Prostate gland (tissue), 2 donors: ENCODE results near the gene MAP3K6. TPM values are rescaled to one million over a fixed set of nuclear protein-coding genes. Genes with fewer than 3 reads are reported as not detected.
A peak's percentile ranks its signal among the peaks of the same experiment; 100 is the strongest.

Experiments
- DNase-seq: peaks from one replicate; pipeline ENCODE4 v3.0.0-alpha.2; 2019; ENCODE audit warnings: low spot score
- H3K27ac ChIP-seq, 2 donors: fragments of 200-600 bp; sonication (generic); 2 replicates each; pipeline ENCODE4 v1.5.1; 2017 to 2019
- H3K27me3 ChIP-seq: fragments of 200-600 bp; sonication (generic); replicated peaks from 2 replicates; pipeline ENCODE4 v1.5.1; 2019; ENCODE audit not compliant: insufficient read depth
- H3K36me3 ChIP-seq, 2 donors: fragments of 200-600 bp; sonication (generic); 1 replicate in 1 of 2; 2 replicates in 1 of 2; pipeline versions ENCODE4 v1.5.1 to v1.8.1; 2017 to 2019
- H3K4me1 ChIP-seq: fragments of 200-600 bp; sonication (generic); replicated peaks from 2 replicates; pipeline ENCODE4 v1.5.1; 2019
- H3K4me3 ChIP-seq, 2 donors: fragments of 200-600 bp; sonication (generic); 2 replicates each; pipeline ENCODE4 v1.5.1; 2017 to 2019
- H3K9me3 ChIP-seq: fragments of 200-600 bp; sonication (generic); 2 replicates; pipeline ENCODE4 v1.5.1; 2017
- CTCF ChIP-seq, 4 experiments: fragments of 200-600 bp in 2 of 4; fragments of 450-650 bp in 2 of 4; sonication (generic) in 2 of 4; IDR thresholded peaks; 1 replicate in 3 of 4; 2 replicates in 1 of 4; pipeline ENCODE4 v1.5.1; 2016 to 2019; ENCODE audit warnings: antibody characterized with exemption in 4 of 4, mild to moderate bottlenecking in 2 of 4, moderate library complexity in 2 of 4
- POLR2A ChIP-seq: fragments of 450-650 bp; IDR thresholded peaks from one replicate; pipeline ENCODE4 v1.6.1; 2016; ENCODE audit warnings: antibody characterized with exemption, mild to moderate bottlenecking
- POLR2AphosphoS5 ChIP-seq: sonication (generic); formaldehyde crosslinking; IDR thresholded peaks from one replicate; pipeline ENCODE4 v1.6.1; 2017; ENCODE audit warnings: antibody characterized with exemption
- WGBS: methylation state at CpG from one replicate; pipeline ENCODE4 v1.1.5; 2018; 5-methylcytosine and 5-hydroxymethylcytosine counted together
- intact Hi-C: fragments of 100-400 bp; cut with DNase I; formaldehyde crosslinking; loops from one replicate; pipeline ENCODE4 v1.14.2; 2022
- total RNA-seq, 2 donors: library from RNA; depleted of rRNA; stranded (reverse); fragments of >200 nt; gene quantifications; one replicate each; pipeline ENCODE4 v1.1.0, GENCODE V29; 2016

The MAP3K6 gene
- total RNA-seq, 2 donors from 2014 or later, result 38.6 to 60.7 TPM

- H3K4me3 ChIP-seq, result no peak overlapping the region
- WGBS, result 72% methylated on average over 3 of the region's 3 CpGs
- TF ChIP-seq POLR2AphosphoS5, result no peak
- TF ChIP-seq CTCF (IDR thresholded peaks at IDR 0.05), result no peak
- TF ChIP-seq POLR2A, result no peak
- no peak overlapping the region for H3K27ac ChIP-seq
- peaks cover 0 to 11% of the 10 kb centered on the region in 2 donors for H3K36me3 ChIP-seq
- no peaks in the 10 kb centered on the region for H3K27me3 ChIP-seq
- intact Hi-C loops, result loop anchor here (10.0 kb wide), 1 partner anchor 49 kb away; no protein-coding TSS in a partner anchor
- peaks cover 5% of the 10 kb centered on the region for H3K4me1 ChIP-seq
- no peak for DNase-seq
- no peaks in the 10 kb centered on the region for H3K9me3 ChIP-seq
Measured at GRCh38 chr1:27353629-27354028, 13.1 kb downstream of the MAP3K6 start.

- no peak for TF ChIP-seq POLR2AphosphoS5
- TF ChIP-seq POLR2A, result no peak
- no peak for TF ChIP-seq CTCF (IDR thresholded peaks at IDR 0.05)
- Histone ChIP-seq H3K27me3 (no peaks in the 10 kb centered on the region), H3K4me3 (no peak overlapping the region), H3K27ac (no peak overlapping the region), H3K36me3 (peaks cover 0 to 6% of the 10 kb centered on the region in 2 donors), H3K9me3 (no peaks in the 10 kb centered on the region), H3K4me1 (peaks cover 5% of the 10 kb centered on the region)
- WGBS, result 88% methylated on average over 11 of the region's 13 CpGs
- DNase-seq, result no peak
- intact Hi-C loops, result loop anchor here (10.0 kb wide), 1 partner anchor 48 kb away; no protein-coding TSS in a partner anchor
Measured at GRCh38 chr1:27353166-27353565, 13.6 kb downstream of the MAP3K6 start.

GRCh38 chr1:27351541-27352107 lies 15.1 kb downstream of the MAP3K6 start:
- no peak overlapping the region for H3K4me3 ChIP-seq

GRCh38 chr1:27350663-27351540 lies 15.9 kb downstream of the MAP3K6 start:
- intact Hi-C loops, result loop anchor here (10.0 kb wide), 1 partner anchor 46 kb away; no protein-coding TSS in a partner anchor
- H3K27me3 ChIP-seq, result no peaks in the 10 kb centered on the region
- H3K9me3 ChIP-seq, result no peaks in the 10 kb centered on the region
- peaks cover 5% of the 10 kb centered on the region for H3K4me1 ChIP-seq
- peaks cover 0 to 6% of the 10 kb centered on the region in 2 donors for H3K36me3 ChIP-seq
- H3K27ac ChIP-seq, result peak overlapping the region in 1 of 2 donors; percentile 80
- no peak overlapping the region for H3K4me3 ChIP-seq
- DNase-seq, result no peak
- TF ChIP-seq CTCF (IDR thresholded peaks at IDR 0.05), result no peak
- TF ChIP-seq POLR2AphosphoS5, result no peak
- TF ChIP-seq POLR2A, result no peak
- 56% methylated on average over 51 of the region's 62 CpGs for WGBS

More at GRCh38 chr1:27351541-27352107, 15.1 kb downstream of the MAP3K6 start:
- Histone ChIP-seq H3K27ac (no peak overlapping the region), H3K27me3 (no peaks in the 10 kb centered on the region), H3K4me1 (peaks cover 5% of the 10 kb centered on the region), H3K36me3 (peaks cover 0 to 6% of the 10 kb centered on the region in 2 donors), H3K9me3 (no peaks in the 10 kb centered on the region)
- intact Hi-C loops, result loop anchor here (10.0 kb wide), 1 partner anchor 47 kb away; no protein-coding TSS in a partner anchor
- 63% methylated on average over 8 of the region's 8 CpGs for WGBS
- TF ChIP-seq POLR2AphosphoS5 (no peak), CTCF (IDR thresholded peaks at IDR 0.05) (no peak), POLR2A (no peak)
- no peak for DNase-seq
